ENCODE measurements around the gene NAALADL2. TPM values are rescaled to one million over a fixed set of nuclear protein-coding genes. Genes with fewer than 3 reads are reported as not detected.

Gene NAALADL2
- total RNA-seq, 1 donor from 2014 or later = 36.9 TPM

DNA sequence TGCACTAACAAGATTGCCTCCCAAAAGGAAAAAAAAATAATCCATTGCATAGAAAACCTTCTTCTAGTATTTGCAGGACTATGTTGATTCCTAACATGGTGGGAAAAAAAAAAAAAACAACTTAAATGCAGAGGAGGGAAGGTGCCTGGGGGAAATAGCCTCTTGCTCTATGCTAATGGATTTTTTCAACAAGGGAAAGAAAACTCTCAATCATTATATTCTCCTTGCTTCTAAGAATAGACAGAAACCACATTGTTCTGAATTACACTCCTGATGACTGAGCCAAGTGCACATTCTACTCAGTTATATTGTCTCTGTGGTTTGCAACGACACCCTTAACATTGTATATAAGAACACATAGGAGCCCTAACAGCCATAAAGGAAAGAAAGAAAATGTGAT, 760.2 kb downstream of the NAALADL2 start:
- intact Hi-C loops (cut with DNase I) = no loop called here
- DNase-seq (ENCODE audit: low spot score) (no peak), ATAC-seq (no peak)

DNA sequence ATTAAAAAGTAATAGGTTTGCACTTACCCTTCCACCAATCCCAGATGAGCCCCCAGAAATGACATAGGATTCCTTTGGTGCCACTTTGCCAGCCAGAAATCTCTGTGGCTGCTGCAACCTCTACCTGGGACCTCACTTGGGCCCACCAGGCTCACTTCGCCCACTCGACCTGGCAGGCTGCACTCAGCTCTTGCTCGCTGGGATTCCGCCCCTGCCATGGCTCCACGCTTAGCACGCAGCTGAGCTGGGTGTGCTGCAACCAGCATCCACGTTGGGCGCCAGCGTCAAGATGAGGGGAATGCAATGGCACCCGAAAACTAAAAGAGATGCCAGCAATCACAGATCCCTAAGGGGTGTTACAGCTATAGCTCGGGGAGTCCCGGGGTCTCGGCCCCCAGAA, 761.0 kb downstream of the NAALADL2 start:
- DNase-seq (ENCODE audit: low spot score) (no peak), ATAC-seq (peak; percentile 13)
- intact Hi-C loops (cut with DNase I) = no loop called here

- intact Hi-C loops (cut with DNase I) = no loop called here
- no peak for ATAC-seq
Observed at GRCh38 chr3:175620532-175620931, 761.4 kb downstream of the NAALADL2 start.

GRCh38 chr3:175640958-175641357, 781.8 kb downstream of the NAALADL2 start:
- DNase-seq (ENCODE audit: low spot score) (no peak), ATAC-seq (no peak)
- intact Hi-C loops (cut with DNase I) = loop anchor here (10.0 kb wide), 1 partner anchor 344 kb away; no protein-coding TSS in a partner anchor

More at GRCh38 chr3:175620532-175620931, 761.4 kb downstream of the NAALADL2 start:
- DNase-seq (ENCODE audit: low spot score) = no peak

- intact Hi-C loops (cut with DNase I) = loop anchor here (10.0 kb wide), 1 partner anchor 338 kb away; no protein-coding TSS in a partner anchor
- DNase-seq (ENCODE audit: low spot score) (no peak), ATAC-seq (no peak)
Observed at GRCh38 chr3:175646865-175647264, 787.7 kb downstream of the NAALADL2 start.

DNA sequence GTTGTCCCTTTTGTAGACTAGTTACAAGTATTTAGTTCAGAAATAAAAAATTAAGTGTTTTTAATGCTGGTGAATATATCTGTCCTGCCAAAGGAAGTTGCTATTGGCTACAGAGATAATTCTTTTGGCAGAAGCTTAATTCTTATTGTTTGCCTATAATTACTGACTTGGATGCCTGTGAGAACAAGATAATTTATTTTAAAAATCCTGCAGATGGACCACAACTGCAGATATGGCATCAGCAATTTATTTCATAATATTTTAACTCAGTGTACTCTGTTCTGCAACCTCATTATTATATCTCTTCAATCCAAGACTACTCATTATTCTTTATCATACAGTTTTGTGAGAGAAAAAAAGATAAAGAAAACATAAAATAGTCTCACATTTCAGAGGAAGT, 789.8 kb downstream of the NAALADL2 start:
- intact Hi-C loops (cut with DNase I) = loop anchor here (10.0 kb wide), 1 partner anchor 336 kb away; no protein-coding TSS in a partner anchor
- DNase-seq (ENCODE audit: low spot score) (no peak), ATAC-seq (no peak)

DNA sequence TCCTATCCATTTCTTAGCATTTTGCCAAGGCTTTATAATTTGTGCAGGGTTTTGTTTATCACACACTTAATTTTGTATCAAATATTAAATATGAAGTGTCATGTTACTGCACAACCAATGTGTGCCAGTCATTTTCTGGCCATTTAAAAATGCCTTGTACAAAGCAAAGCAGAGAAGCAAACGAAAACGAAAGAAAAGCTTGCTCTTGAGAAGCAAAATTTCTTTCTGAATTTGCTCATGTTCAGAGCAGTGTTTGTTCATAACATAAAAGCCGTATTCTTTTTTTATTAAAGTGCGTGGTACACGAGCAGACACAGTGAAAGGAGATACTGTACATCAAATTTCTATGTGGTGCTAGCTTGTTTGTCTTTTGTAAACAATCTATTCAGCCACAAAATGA, 792.6 kb downstream of the NAALADL2 start:
- DNase-seq (ENCODE audit: low spot score) (no peak), ATAC-seq (peak; percentile 52)
- intact Hi-C loops (cut with DNase I) = no loop called here

GRCh38 chr3:175655351-175655750, 796.2 kb downstream of the NAALADL2 start:
- no peak for ATAC-seq
- no peak for DNase-seq (ENCODE audit: low spot score)
- intact Hi-C loops (cut with DNase I) = no loop called here

- intact Hi-C loops (cut with DNase I) = no loop called here
- DNase-seq (ENCODE audit: low spot score) = no peak
- ATAC-seq = no peak
Observed at GRCh38 chr3:175656461-175656860, 797.3 kb downstream of the NAALADL2 start.

GRCh38 chr3:175659670-175660350, 800.7 kb downstream of the NAALADL2 start:
- DNase-seq (ENCODE audit: low spot score) (no peak), ATAC-seq (no peak)
- intact Hi-C loops (cut with DNase I) = no loop called here

- intact Hi-C loops (cut with DNase I) = no loop called here
- DNase-seq (ENCODE audit: low spot score) (no peak), ATAC-seq (no peak)
Observed at GRCh38 chr3:175662815-175663214, 803.7 kb downstream of the NAALADL2 start.

DNA sequence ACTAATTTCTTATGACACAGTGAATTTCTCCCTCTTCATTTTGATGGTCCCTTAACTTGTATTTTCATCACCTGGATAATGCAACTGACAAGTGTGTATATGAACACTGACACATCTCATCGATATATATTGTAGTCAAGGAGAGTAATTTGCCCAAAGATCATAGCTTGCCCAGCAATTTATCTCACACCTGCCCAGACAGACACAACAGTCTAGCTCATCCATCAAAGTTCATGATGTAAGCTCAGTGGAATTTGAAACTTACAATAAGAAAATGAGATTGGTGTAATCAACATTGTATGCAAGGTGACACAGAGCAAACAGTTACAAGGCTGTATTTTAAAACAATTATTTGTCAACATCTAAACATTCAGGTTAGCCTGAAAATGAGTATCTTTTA, 805.8 kb downstream of the NAALADL2 start:
- no peak for DNase-seq (ENCODE audit: low spot score)
- intact Hi-C loops (cut with DNase I) = no loop called here
- no peak for ATAC-seq

DNA sequence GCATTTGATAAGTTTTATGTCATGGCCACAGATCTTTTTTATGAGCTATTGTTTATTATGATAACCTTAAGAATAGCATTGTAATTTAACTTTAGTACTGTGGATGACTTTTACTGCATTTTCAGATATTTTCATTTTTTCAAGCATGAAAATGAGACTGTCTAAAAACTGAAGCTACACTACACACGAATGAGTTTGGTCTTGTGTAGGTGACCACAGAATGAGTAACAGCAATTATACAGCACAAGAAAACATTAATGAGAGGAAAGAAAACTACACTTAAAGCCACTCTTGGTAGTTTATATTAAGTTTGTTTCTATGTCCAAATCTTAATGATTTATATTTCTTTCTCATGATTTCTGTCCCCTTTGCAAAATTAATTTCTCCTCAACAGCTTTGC, 809.2 kb downstream of the NAALADL2 start:
- DNase-seq (ENCODE audit: low spot score) (no peak), ATAC-seq (no peak)
- intact Hi-C loops (cut with DNase I) = no loop called here

GRCh38 chr3:175670557-175670956, 811.4 kb downstream of the NAALADL2 start:
- intact Hi-C loops (cut with DNase I) = no loop called here
- ATAC-seq = no peak
- no peak for DNase-seq (ENCODE audit: low spot score)

GRCh38 chr3:175672119-175672689, 813.1 kb downstream of the NAALADL2 start:
- ATAC-seq (peak; percentile 44), DNase-seq (ENCODE audit: low spot score) (no peak)
- intact Hi-C loops (cut with DNase I) = no loop called here

DNA sequence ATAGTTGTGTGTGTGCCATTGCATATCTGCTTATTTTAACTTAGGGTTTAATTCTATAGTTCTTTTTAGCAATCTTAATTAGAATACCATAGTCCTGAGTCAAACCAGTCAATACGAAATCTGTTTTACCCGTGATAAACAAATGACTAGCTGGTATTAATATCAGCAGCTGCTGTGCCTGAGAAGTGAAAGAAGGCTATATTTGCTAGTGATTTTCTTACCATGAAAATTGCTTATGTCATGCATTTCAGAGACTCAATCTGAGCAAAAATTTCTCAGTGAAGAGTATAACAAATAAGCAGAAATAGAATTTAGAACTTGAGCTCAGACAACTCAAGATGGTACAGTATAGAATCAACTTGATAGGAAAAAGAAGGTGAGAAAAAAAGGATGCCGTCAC, 820.4 kb downstream of the NAALADL2 start:
- no peak for DNase-seq (ENCODE audit: low spot score)

GRCh38 chr3:175692256-175692655, 833.1 kb downstream of the NAALADL2 start:
- ATAC-seq (no peak), DNase-seq (ENCODE audit: low spot score) (no peak)
- intact Hi-C loops (cut with DNase I) = no loop called here

More for the DNA sequence above, 820.4 kb downstream of the NAALADL2 start:
- intact Hi-C loops (cut with DNase I) = no loop called here
- no peak for ATAC-seq

DNA sequence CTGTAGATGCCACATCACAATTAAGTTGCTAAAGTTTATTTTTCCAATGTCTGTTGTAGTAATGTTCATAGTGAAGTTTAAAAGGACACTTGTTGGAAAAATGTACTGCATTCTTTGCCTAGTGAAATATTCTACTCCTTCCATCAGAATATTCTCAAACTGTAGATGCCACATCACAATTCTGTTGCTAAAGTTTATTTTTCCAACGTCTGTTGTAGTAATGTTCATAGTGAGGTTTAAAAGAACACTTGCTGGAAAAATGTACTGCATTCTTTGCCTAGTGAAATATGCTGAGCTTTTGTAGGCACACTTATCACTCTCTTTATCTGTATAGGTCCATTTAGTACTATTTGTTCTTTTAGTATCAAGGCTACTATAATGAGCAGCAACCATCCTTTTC, 836.1 kb downstream of the NAALADL2 start:
- intact Hi-C loops (cut with DNase I) = no loop called here
- DNase-seq (ENCODE audit: low spot score) (no peak), ATAC-seq (no peak)

DNA sequence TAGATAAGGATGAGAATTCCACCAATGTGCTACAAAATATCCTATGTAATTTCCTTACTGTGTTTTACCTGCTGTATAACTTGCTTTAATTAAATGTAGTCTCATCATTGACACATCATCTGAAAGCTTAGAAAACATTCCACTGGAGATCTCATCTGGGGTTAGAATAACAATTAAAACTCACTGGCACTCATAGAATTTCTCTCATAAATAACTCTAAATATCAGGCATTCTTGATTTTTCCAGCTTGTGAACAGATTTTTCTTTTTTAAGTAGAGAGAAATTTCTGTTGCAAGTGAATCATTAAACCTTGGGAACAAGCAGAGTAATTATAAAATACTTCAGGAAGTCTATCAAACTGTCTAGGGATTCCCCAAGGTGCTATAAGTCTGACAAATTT, 843.8 kb downstream of the NAALADL2 start:
- intact Hi-C loops (cut with DNase I) = no loop called here
- no peak for DNase-seq (ENCODE audit: low spot score)
- ATAC-seq = no peak

DNA sequence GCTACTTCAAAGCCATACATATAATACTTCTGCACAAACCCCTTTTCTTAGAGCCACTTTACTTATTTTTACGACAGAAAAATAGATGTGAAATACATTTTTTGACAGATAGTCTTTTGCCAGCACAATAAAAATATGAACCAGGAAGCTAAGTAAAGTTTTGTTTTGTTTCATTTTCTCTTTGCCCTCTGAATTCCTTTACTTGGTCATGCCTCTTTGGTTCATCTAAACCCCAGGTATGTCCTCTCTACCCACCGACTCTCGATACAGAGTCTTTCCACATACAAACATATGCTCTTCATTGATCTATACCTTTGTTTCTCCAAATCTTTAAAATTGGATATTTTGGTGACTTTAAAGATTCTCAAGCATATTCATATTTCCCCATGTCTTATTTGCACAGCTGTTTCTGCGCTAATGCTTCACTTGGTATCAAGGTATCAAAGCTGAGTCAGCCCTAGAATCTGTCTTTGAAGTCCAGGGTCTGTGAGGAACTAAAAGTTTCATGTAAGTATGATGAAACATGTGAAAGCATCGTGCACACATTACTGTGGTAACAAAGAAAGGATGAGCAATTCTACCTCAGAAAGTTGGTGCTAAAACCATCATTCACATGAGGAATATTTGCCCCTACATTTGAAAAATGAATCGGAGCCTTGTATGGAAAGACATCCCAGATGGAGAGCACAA, 845.4 kb downstream of the NAALADL2 start:
- intact Hi-C loops (cut with DNase I) = no loop called here
- no peak for ATAC-seq
- no peak for DNase-seq (ENCODE audit: low spot score)
